Panc1 (cell line): ENCODE data around the gene PRSS48. TPM values are rescaled to one million over a fixed set of nuclear protein-coding genes. Genes with fewer than 3 reads are reported as not detected.

Experiments
- ATAC-seq: fragments of 200-7000 bp; cut with Tn5 transposase; 2 replicates; pipeline ENCODE4 v1.9.1; 2020; ENCODE audit warnings: mild to moderate bottlenecking, moderate library complexity
- BruUV-seq: library from RNA; stranded (reverse); fragments of 400-500 nt; replicated peaks from 2 replicates; lab custom pipeline; 2021; lab: Mats Ljungman, UMichigan
- CTCF ChIA-PET: fragments of 300-600 bp; sonication (Branson Sonifier 250); formaldehyde crosslinking; loops from one replicate; lab custom pipeline; 2022; ENCODE audit warnings: antibody characterized with exemption; lab: Charles Lee
- POLR2A ChIA-PET: fragments of 300-600 bp; sonication (Branson Sonifier 250); formaldehyde crosslinking; loops from one replicate; lab custom pipeline; 2022; ENCODE audit warnings: antibody characterized with exemption; lab: Charles Lee
- DNase-seq: peaks from one replicate; pipeline ENCODE4 v3.0.0-alpha.2; 2010; ENCODE audit warnings: low read depth, low spot score
- H3K27ac ChIP-seq: 2 replicates; pipeline ENCODE4 v1.5.1; 2011; ENCODE audit warnings: mild to moderate bottlenecking, low read length, inconsistent platforms
- H3K27me3 ChIP-seq: fragments of 200-500 bp; sonication (Bioruptor generic); 2 replicates; pipeline ENCODE4 v1.6.0; 2014; ENCODE audit warnings: low read length, inconsistent platforms; ENCODE audit not compliant: control insufficient read depth, insufficient read depth
- H3K36me3 ChIP-seq: fragments of 200-500 bp; sonication (Bioruptor generic); 2 replicates; pipeline ENCODE4 v1.5.1; 2014; ENCODE audit warnings: inconsistent platforms, mild to moderate bottlenecking, low read length, moderate library complexity; ENCODE audit not compliant: control insufficient read depth, insufficient read depth
- H3K4me1 ChIP-seq: 2 replicates; pipeline ENCODE4 v1.5.1; 2011; ENCODE audit warnings: inconsistent platforms, mild to moderate bottlenecking, low read length, moderate library complexity; ENCODE audit not compliant: control insufficient read depth, insufficient read depth
- H3K4me3 ChIP-seq, 2 experiments: 2 replicates each; pipeline ENCODE4 v1.5.1; 2011 to 2012; ENCODE audit warnings: low read depth in 2 of 2, low read length in 2 of 2, mild to moderate bottlenecking in 2 of 2, inconsistent platforms in 1 of 2, moderate library complexity in 1 of 2
- H3K9me3 ChIP-seq: fragments of 200-500 bp; sonication (Bioruptor generic); 2 replicates; pipeline ENCODE4 v1.5.1; 2014; ENCODE audit warnings: low read depth, mild to moderate bottlenecking, inconsistent platforms, low read length, moderate library complexity; ENCODE audit not compliant: control insufficient read depth, insufficient read depth
- CTCF ChIP-seq: fragments of 450-650 bp; IDR thresholded peaks from 2 replicates; pipeline ENCODE4 v1.5.1; 2017; ENCODE audit warnings: mild to moderate bottlenecking
- POLR2AphosphoS5 ChIP-seq: IDR thresholded peaks from 2 replicates; pipeline ENCODE4 v1.6.1; 2012; ENCODE audit warnings: mild to moderate bottlenecking, low read depth, low read length, moderate library complexity
- REST ChIP-seq, 2 experiments: IDR thresholded peaks; 2 replicates each; pipeline ENCODE4 v1.6.1; 2011 to 2012; ENCODE audit warnings: low read depth in 2 of 2, control low read depth in 1 of 2, low read length in 1 of 2, mild to moderate bottlenecking in 1 of 2, moderate library complexity in 1 of 2; ENCODE audit not compliant: insufficient read depth in 1 of 2
- SIN3A ChIP-seq: IDR thresholded peaks from 2 replicates; pipeline ENCODE4 v1.6.1; 2012; ENCODE audit warnings: low read depth, mild to moderate bottlenecking, low read length, moderate library complexity, borderline replicate concordance; ENCODE audit not compliant: insufficient read depth
- TCF7L2 ChIP-seq: IDR thresholded peaks from 2 replicates; pipeline ENCODE4 v1.6.1; 2011; ENCODE audit warnings: mild to moderate bottlenecking, low read depth, low read length, inconsistent platforms
- in situ Hi-C: cut with HindIII; loops from 2 replicates; pipeline ENCODE4 v1.10.0; 2016; ENCODE audit warnings: low sequenced_read_pairs, low pct_unique_long_range_greater_than_20kb
- intact Hi-C: fragments of 100-400 bp; cut with micrococcal nuclease; formaldehyde crosslinking; loops from one replicate; pipeline ENCODE4 v1.10.0; 2022; ENCODE audit not compliant: unreplicated experiment
- total RNA-seq: library from RNA; stranded (reverse); gene quantifications from one replicate; pipeline ENCODE4 v1.2.1, GENCODE V29; 2021; ENCODE audit not compliant: unreplicated experiment

PRSS48 gene
- total RNA-seq, 1 experiment from 2014 or later = not detected

GRCh38 chr4:151287409-151287808 lies 10.4 kb downstream of the PRSS48 start:
- H3K27ac ChIP-seq = no peak overlapping the region
- ChIA-PET POLR2A (no interaction called here), CTCF (no interaction called here)
- intact Hi-C loops (no loop called here), in situ Hi-C loops (no loop called here)
- H3K4me3 ChIP-seq = no peak overlapping the region
- H3K9me3 ChIP-seq = no peaks in the 10 kb centered on the region
- H3K27me3 ChIP-seq = no peaks in the 10 kb centered on the region
- DNase-seq (no peak), ATAC-seq (no peak)
- H3K36me3 ChIP-seq = no peaks in the 10 kb centered on the region
- BruUV-seq = no TSS peak
- TF ChIP-seq CTCF (no peak), SIN3A (no peak), REST (IDR thresholded peaks at IDR 0.05; ENCODE audit: insufficient read depth in 1 of 2, low read depth in 2 of 2, low read length in 1 of 2) (no peak), TCF7L2 (no peak), POLR2AphosphoS5 (no peak)
- H3K4me1 ChIP-seq = no peaks in the 10 kb centered on the region

- intact Hi-C loops = no loop called here
- no peak overlapping the region for H3K4me3 ChIP-seq
- H3K9me3 ChIP-seq = no peaks in the 10 kb centered on the region
- no peaks in the 10 kb centered on the region for H3K27me3 ChIP-seq
- in situ Hi-C loops = no loop called here
- TF ChIP-seq TCF7L2 (no peak), POLR2AphosphoS5 (no peak), CTCF (no peak), REST (IDR thresholded peaks at IDR 0.05; ENCODE audit: insufficient read depth in 1 of 2, low read depth in 2 of 2, low read length in 1 of 2) (no peak), SIN3A (no peak)
- H3K4me1 ChIP-seq = 0 out of 2 replicates have a peak, but pooled peaks cover 2% of the 10 kb centered on the region
- H3K36me3 ChIP-seq = no peaks in the 10 kb centered on the region
- ChIA-PET CTCF (interaction anchor here (0.6 kb wide), 1 partner anchor 16 kb away, joined by 3 read pairs; no protein-coding TSS in a partner anchor), POLR2A (no interaction called here)
- H3K27ac ChIP-seq = no peak overlapping the region
- DNase-seq = no peak
- no TSS peak for BruUV-seq
- ATAC-seq = no peak
Measured at GRCh38 chr4:151291485-151291884, 14.5 kb downstream of the PRSS48 start.
